H1 (cell line): ENCODE data around the gene RASA4B. TPM values are rescaled to one million over a fixed set of nuclear protein-coding genes. Genes with fewer than 3 reads are reported as not detected.

Experiments used
- CHD2 ChIP-seq: IDR thresholded peaks from 2 replicates; pipeline ENCODE4 v1.6.1; 2012; ENCODE audit warnings: low read length, improper control_type of control experiment
- GTF2F1 ChIP-seq: IDR thresholded peaks from 2 replicates; pipeline ENCODE4 v1.6.1; 2012; ENCODE audit warnings: low read depth, low read length, improper control_type of control experiment, borderline replicate concordance
- NRF1 ChIP-seq: IDR thresholded peaks from 2 replicates; pipeline ENCODE4 v1.6.1; 2011; ENCODE audit warnings: mild to moderate bottlenecking, low read depth, low read length, improper control_type of control experiment
- polyA plus RNA-seq, 7 experiments: library from polyadenylated mRNA; depleted of rRNA in 3 of 7; stranded (reverse) in 5 of 7; unstranded in 2 of 7; fragments of >200 nt in 5 of 7; fragments of 200-250 nt in 2 of 7; gene quantifications; 1 replicate in 5 of 7; 2 replicates in 1 of 7; 4 replicates in 1 of 7; pipeline versions ENCODE4 v1.2.1 to v1.2.3, GENCODE V29; 2011 to 2013; ENCODE audit warnings: missing spikeins in 2 of 7, mixed read lengths in 2 of 7
- total RNA-seq: library from RNA; stranded (reverse); fragmentation: NEBNext Ultra II Directional; extraction: Animal tissue kit (Norgen Biotek cat#: 25700); gene quantifications from 2 replicates; pipeline ENCODE4 v1.2.1, GENCODE V29; 2021

Gene RASA4B
- total and polyA plus RNA-seq, 2 of the 8 experiments (the other 6 are each of a cell fraction or from before 2014, with no cell fraction given): 3.4 to 6.7 TPM

DNA sequence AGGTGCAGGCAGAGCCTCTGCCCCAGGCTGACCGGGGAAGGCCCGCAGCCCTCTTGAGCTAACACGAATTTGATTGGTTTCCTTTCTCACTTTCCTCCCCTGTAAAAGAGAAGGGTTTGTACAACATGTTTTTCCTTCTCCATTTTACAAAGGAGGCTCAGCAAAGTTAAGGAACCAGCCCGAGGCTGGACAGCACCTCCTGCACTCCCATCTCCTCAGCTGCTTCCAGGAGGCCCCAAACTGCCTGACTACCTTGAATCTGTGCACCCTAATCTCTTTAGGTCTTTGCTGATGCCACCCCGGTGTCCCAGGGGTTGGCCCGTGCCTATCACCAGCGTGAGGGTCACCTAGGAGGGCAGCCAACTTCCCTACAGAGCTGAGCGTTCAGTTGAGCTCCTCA lies 57.1 kb downstream of the RASA4B start (continued):
- TF ChIP-seq GTF2F1: no peak
- TF ChIP-seq CHD2: no peak
- TF ChIP-seq NRF1: no peak
- TF ChIP-seq, all 59 proteins: peak for 0
